ENCODE data around the gene SYT3.

GRCh38 chr19:50649433-50650391 is 10.0 kb upstream of the SYT3 start, which contains the start of gene C19orf81:
- no peak for TF ChIP-seq TARDBP (IDR thresholded peaks at IDR 0.05)
- no peak for TF ChIP-seq BHLHE40 (IDR thresholded peaks at IDR 0.05; ENCODE audit: borderline replicate concordance)
- TF ChIP-seq FOXM1 (IDR thresholded peaks at IDR 0.05; ENCODE audit: borderline replicate concordance): no peak

Data from HEK293T (cell line).